NCI-H446 (cell line): ENCODE results near the gene CDC42BPA.

ENCODE experiments used
- DNase-seq, 2 experiments: peaks; one replicate each; lab custom pipeline; 2025; lab: John Stamatoyannopoulos, UW

Gene CDC42BPA

GRCh38 chr1:227335242-227336020 is 17.1 kb upstream of the CDC42BPA start:
- no peak for DNase-seq

- no peak for DNase-seq
Measured at GRCh38 chr1:227333423-227333822, 15.1 kb upstream of the CDC42BPA start.

GRCh38 chr1:227330279-227331076 is 12.2 kb upstream of the CDC42BPA start:
- DNase-seq: no peak

GRCh38 chr1:227328405-227329019 is 10.2 kb upstream of the CDC42BPA start:
- DNase-seq: no peak

- DNase-seq: no peak
Measured at GRCh38 chr1:227325156-227325555, 6.9 kb upstream of the CDC42BPA start.

GRCh38 chr1:227323967-227324268 is 5.6 kb upstream of the CDC42BPA start:
- DNase-seq: no peak

- no peak for DNase-seq
Measured at GRCh38 chr1:227323171-227323966, 5.1 kb upstream of the CDC42BPA start.

- DNase-seq: no peak
Measured at GRCh38 chr1:227322376-227322775, 4.1 kb upstream of the CDC42BPA start.

GRCh38 chr1:227321035-227321434 is 2.7 kb upstream of the CDC42BPA start:
- DNase-seq: no peak

GRCh38 chr1:227320476-227320875 is 2.2 kb upstream of the CDC42BPA start:
- no peak for DNase-seq

GRCh38 chr1:227318853-227319607 is 738 bp upstream of the CDC42BPA start:
- no peak for DNase-seq

GRCh38 chr1:227317523-227318015 is 723 bp downstream of the CDC42BPA start:
- DNase-seq: peak; percentile 29 to 66

- peak in 1 of 2 experiments; percentile 24 for DNase-seq
Measured at GRCh38 chr1:227317011-227317451, 1.3 kb downstream of the CDC42BPA start.

GRCh38 chr1:227316456-227316855 is 1.8 kb downstream of the CDC42BPA start:
- no peak for DNase-seq

- peak in 1 of 2 experiments; percentile 59 for DNase-seq
Measured at GRCh38 chr1:227315629-227316346, 2.5 kb downstream of the CDC42BPA start.

- no peak for DNase-seq
Measured at GRCh38 chr1:227314014-227314848, 4.1 kb downstream of the CDC42BPA start.

- no peak for DNase-seq
Measured at GRCh38 chr1:227312361-227313025, 5.8 kb downstream of the CDC42BPA start.

GRCh38 chr1:227311389-227312001 is 6.8 kb downstream of the CDC42BPA start:
- DNase-seq: no peak
